NK-92 (cell line): Measurements from ENCODE around the gene PTK6.

Experiments
- DNase-seq: peaks from one replicate; lab custom pipeline; 2025; ENCODE audit not compliant: unreplicated experiment; lab: John Stamatoyannopoulos, UW

Gene PTK6

DNA sequence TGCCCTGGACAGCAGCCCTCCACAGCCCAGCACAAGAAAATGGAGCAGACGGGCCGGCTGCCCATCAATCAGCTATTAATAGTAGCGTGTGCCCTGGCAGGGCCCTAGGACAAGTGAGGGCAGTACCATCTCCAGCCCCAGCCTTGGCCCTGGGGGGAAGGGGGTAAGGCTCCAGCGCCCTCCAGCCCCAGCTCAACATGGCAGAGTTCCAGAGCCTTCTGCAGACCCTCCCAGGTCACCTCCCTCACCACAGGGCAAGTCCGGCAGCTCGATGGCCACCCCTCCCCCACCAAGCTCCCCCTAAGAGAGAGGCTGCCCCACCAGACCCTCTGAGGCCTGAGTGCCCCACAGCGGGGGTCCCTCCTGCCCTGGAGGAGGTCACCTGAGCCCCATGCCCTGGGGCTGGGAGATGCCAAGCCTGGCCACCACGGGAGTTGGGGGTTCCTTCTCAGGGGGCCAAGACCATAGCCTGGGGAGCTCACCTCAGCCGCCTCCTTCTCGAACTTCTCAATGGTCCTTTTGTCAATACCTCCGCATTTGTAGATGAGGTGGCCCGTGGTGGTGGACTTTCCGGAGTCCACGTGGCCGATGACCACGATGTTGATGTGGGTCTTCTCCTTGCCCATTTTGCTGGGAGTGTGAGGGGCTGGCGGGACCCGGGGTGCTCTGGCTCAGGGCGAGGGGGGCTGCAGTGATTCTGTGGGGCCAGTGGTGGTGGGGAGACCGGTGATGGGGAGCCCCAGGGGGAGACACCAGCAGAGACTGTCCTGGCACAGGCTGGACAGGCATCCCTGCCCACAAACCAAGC is 39.8 kb downstream of the PTK6 start:
- DNase-seq = no peak

DNA sequence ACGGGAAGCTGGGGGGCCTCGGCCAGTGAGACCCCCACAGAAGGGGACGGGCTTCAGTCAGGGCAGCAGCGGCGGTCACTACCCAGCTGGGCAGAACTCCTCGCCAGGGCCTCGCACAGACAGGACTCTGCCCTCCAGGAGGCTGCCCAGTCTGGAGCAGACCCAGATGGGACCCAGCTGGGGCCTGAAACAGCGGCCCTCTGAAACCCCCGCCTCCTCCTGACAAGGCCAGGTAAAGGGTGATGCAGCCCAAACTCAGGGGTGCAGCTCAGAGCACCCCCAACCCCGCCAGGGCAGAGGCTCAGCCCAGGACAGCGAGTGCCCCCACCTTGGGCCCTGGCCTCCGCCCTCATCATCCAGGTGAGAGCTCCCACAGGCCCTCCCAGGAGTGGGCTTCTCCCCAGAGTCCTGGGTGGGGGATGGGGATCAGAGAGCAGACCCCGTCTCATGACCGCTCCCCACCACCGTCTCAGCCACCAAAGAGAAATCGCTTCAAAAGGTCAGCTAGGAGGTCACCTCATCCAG is 40.5 kb downstream of the PTK6 start:
- DNase-seq = no peak

DNA sequence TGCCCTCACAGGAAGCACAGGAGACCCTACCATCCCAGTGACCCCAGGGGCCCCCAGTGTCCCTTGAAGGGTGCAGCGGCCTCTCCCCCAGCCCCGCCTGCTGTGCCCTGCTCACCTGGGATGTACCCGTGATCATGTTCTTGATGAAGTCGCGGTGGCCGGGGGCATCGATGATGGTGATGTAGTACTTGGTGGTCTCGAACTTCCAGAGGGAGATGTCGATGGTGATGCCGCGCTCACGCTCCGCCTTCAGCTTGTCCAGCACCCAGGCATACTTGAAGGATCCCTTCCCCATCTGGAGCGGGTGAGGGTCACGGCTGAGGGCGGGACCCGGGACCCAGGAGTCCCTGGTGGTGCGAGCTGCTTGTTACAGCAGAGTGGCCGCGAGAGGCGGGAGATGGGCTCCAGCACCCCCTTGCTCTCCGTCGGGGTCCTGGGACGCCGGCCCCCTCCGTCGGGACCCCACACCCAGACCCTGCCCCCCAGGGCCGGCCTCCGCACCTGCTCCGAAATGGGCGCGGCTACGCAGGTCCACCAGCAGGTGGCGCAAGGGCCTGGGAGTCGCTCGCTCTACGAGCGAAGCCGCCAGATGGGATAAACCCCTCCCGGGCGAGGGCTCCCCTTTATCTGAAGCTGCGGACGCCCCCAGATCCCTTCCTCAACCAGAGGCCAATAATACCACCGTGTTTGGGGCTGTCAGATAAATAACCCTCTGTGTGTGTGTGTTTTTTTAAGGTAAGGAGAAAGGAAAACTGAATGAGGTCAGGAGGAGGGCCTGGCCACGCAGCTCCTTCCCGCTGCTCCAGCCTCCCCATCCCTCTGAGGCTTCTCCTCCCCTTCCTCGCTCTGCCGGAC is 41.2 kb downstream of the PTK6 start:
- DNase-seq = no peak

DNA sequence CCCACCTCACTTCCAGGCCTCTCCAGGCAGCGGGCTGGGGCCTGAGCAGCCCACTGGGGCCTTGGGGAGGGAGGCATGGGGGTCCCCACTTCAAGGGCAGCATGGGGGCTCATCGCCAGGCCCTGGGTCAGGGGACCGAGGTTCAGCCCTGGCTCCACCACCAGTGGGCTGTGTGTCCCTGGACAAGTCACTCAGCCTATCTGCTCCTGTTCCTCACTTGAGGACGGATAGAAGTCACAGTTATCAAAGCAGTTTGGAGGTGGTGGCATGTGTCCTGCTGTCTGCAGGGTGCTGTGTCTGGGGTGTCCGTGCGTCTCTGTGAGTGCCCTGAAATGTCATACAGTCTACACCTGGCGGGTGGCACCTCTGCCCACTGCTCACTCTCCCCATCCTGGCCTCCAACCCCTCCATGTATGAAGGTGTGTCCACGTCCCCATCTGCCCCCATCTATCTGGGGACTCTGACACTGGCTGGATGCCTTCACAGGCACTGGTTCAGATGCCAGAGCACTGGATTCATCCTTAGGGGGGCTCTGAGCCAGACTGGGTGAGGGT is 41.9 kb downstream of the PTK6 start:
- no peak for DNase-seq

DNA sequence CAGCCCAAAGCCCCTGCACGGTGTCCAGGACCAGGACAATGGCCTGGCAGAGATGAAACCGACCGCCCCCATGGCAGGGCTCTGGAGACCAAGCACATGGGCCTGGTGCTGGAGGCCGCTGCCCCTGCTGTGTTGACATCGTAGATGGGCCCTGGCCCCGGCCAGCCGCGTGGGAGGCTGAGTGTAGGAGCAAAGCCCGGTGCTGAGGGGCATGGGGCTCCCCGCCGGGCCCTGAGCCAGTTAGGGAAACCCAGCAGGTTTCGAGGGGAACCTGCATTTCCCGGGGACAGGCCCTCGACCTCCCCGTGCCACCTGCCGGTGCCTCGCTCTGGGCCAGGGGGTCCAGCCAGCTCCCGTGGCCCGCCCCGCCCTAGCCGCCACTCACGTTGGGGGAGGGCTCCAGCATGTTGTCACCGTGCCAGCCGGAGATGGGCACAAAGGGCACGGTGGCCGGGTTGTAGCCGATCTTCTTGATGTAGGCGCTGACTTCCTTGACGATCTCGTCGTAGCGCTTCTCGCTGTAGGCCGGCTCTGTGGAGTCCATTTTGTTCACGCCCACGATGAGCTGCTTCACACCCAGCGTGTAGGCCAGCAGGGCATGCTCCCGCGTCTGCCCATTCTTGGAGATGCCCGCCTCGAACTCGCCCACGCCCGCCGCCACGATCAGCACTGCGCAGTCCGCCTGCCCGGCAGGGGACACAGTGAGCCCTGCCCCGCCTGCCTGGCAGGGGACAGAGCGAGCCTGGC is 42.6 kb downstream of the PTK6 start:
- no peak for DNase-seq

DNA sequence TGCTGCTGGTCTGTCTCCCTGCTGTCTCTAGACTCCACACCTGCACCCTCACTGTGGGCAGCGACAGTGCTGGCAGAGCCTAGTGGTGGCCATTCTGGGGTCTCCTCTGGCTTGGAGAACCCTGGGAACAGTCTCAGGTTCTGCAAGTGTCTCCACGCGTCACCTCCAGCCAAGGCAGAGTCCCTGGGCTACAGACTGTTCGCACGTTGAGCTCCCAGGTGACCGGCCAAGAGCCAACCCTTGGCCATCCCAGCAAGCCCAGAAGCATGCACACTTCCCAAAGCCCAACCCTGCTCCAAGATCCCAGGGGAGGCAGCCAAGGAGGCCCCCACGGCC is 43.1 kb downstream of the PTK6 start:
- no peak for DNase-seq

DNA sequence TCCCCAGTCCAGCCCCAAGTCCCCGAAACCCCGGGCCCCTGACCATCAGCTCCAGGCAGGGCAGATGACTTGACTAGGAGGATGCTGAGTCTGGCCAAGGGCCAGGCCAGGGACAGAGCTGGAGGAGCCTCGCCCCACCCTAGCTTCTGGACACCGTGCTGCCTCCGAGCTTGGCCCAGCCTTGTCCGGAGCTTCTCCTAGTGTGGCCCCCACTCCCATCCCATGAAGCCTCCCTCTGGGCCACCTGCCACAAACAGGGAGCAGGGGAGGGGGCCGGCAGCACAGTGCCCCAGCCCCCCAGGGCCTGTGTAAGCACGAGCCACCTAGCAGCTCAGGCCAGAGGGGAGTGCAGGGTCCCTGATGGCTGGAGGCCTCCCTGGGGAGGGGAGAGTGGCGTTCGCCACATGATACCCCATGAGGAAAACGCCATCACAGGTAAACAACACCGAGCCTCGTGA is 43.6 kb downstream of the PTK6 start:
- DNase-seq = no peak

DNA sequence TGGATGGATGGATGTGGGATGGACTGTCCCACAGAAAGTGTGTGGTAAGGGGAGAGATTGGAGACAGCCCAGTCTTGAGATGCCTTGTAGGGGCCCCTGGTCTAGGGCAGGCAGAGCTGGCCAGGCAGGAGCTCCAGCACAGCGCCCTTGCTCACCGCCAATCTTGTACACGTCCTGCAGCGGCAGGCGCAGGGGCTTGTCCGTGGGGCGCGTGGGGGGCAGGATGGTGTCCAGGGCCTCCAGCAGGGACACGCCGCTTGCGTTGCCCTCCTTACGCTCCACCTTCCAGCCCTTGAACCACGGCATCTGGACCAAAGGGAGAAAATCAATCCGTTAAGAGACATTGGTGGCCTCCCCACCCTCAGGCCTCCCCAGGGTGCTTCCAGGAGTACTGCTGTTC is 44.2 kb downstream of the PTK6 start:
- no peak for DNase-seq

DNA sequence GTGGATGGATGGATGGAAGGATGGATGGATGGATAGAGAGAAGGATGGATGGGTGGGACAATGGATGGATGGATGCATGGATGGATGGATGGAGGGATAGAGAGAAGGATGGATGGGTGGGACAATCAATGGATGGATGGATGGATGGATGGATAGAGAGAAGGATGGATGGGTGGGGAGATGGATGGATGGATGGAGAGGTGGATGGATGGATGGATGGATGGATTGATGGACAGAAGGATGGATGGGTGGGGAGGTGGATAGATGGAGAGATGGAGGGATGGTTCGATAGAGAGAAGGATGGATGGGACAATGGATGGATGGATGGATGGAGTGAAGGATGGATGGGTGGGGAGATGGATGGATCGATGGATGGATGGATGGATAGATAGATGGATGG is 44.7 kb downstream of the PTK6 start:
- no peak for DNase-seq

DNA sequence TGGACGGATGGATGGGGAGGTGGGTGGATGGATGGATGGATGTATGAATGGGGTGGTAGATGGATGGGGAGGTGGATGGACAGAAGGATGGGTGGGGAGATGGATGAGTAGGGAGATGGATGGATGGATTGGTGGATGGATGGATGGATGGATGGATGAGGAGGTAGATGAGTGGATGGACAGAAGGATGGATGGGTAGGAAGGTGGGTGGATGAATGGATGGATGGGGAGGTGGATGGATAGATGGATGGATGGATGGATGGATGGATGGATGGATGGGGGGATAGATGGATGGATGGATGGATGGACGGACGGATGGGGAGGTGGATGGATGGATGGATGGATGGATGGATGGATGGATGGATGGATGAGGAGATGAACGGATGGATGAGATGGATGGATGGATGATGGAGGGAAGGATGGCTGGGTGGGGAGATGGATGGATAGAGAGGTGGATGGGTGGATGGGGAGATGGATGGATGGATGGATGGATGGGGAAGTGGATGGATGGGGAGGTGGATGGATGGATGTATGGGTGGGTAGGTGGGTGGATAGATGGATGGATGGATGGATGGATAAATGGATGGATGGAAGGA is 45.4 kb downstream of the PTK6 start:
- DNase-seq = no peak

DNA sequence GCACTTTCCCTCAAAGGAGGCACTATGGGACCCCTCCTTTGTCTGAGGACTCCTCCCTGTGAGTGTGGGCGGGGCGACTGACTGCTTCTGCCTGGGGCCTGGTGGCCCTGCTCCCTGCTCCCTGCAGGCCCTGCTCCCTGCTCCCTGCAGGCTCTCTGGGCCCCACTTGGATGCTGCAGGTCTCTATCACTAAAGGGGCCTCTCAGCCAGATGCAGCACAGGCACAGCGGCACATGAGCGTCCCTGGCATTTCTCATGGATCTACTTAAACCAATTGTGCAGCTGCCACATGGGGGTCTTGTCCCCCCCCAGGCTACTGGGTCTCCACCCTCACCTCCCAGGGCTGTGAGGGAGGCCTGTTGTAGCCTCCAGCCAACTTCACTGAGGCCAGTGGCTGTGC is 46.1 kb downstream of the PTK6 start:
- no peak for DNase-seq

DNA sequence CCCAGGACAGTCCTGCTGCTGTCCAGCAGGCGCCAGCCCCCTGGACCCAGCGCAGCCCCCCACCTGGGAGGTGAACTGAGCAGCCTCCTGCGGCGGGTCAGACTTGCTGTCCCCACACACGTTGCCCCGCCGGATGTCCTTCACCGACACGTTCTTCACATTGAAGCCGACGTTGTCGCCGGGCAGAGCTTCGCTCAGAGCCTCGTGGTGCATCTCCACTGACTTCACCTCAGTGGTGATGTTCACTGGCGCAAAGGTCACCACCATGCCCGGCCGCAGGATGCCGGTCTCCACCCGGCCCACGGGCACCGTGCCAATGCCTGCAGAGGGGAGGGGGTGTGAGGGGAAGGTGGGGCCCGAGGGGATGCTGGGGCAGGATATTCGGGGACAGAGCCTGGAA is 46.8 kb downstream of the PTK6 start:
- DNase-seq = no peak

DNA sequence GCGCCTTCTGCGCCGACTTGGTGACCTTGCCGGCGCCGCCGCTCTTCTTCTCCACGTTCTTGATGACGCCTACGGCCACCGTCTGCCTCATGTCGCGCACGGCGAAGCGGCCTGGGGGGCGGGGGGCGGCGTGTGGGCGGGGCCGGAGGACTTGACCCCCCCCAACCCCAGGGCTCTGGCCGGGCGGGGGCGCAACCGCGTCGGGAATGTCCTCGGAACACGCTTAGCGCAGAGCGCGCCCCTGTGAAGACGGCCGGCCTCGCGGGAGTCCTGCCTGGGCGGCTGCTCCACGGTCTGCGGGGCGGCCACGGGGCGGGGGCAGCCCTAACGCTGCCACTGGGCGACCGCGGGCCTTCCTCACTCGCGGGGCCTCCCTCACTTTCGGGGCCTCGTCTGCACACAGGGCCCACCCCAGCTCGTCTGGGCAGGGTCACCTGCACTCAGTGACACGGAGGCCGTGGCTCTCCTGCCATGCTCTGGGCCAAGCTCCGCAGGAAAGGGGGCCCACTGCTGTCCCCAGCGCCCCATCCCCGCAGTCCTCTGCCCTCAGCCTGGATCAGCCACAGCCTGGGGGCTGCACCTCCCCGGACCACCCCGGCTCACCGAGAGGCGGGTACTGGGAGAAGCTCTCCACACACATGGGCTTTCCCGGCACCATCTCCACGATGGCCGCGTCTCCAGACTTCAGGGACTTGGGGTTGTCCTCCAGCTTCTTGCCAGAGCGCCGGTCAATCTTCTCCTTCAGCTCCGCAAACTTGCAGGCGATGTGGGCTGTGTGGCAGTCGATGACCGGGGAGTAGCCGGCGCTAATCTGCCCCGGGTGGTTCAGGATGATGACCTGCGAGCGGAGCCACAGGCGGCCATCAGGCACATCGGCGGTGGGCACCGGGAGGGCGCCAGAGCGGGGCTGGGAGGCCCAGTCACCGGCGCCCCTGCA is 48.6 kb downstream of the PTK6 start:
- no peak for DNase-seq

DNA sequence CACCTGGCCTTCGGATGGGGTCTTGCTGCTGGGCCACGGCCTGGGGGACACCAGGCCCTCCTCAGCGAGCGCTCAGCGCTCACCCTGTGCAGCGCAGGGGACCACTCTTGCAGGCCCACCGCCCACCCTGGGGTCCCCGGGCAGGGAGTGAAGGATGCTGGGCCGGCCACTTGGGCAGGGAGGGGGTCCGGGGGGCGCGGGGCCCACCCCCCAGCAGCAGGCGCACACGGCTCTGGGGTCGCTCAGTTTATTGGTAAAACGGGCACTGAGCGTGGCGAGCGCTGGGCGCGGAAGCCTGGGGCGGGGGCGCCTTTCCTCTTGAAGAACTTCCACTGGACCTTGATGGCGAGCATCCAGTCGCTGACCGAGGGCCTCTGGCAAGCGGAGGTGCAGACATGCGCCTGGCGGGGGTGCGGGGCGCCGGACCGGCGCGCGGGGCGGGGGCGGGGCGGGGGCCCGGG is 49.4 kb downstream of the PTK6 start:
- no peak for DNase-seq

DNA sequence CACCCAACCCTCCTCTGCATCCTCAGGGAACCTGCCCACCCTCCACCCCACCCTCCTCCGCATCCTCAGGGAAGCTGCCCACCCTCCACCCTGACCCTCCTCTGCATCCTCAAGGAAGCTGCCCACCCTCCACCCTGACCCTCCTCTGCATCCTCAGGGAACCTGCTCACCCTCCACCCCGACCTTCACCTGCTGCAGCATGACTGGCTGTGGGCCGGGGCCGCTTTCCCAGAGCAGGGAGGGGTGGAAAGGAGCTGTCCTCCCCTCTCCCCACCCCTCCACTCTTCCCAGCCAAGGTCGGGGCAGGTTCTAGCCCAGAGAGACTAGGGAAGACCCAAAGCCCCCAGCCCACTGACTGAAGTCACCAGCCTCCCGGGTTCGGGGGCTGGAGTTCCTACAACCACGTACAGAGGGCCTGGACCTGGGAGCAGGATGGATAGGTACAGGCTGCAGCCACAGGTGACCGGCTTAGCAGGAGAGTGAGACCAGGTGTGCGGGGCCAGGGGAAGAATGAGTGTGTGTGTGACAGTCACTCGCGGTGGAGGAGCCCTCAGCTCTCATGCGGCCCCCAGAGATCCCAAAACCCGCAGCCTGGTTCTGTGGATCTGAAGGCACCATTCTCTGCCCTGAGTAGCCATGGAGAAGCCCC is 49.9 kb downstream of the PTK6 start:
- no peak for DNase-seq

DNA sequence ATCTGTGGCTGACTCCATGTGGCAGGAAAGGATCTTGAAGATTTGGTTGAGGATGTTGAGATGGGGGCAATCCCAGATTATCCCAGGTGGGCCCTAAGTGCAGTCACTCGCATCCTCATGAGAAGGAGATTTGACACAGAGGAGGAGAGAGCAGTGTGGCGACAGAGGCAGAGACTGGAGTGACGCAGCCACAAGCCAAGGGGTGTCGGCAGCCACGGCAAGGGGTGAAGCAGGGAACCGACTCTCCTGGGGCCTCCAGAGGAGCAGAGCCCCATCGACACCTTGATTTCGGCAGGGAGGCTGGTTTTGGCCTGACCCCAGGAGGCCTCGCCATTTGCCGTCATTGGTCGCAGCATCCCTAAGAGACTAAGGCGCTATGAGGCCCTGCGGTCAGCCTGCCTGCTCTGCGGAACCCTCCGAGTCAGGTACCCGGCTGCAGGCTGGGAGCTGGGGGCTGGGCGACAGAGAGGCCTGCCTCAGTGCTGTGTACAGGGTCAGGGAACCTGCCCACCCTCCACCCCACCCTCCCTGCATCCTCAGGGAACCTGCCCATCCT is 50.8 kb downstream of the PTK6 start:
- no peak for DNase-seq

DNA sequence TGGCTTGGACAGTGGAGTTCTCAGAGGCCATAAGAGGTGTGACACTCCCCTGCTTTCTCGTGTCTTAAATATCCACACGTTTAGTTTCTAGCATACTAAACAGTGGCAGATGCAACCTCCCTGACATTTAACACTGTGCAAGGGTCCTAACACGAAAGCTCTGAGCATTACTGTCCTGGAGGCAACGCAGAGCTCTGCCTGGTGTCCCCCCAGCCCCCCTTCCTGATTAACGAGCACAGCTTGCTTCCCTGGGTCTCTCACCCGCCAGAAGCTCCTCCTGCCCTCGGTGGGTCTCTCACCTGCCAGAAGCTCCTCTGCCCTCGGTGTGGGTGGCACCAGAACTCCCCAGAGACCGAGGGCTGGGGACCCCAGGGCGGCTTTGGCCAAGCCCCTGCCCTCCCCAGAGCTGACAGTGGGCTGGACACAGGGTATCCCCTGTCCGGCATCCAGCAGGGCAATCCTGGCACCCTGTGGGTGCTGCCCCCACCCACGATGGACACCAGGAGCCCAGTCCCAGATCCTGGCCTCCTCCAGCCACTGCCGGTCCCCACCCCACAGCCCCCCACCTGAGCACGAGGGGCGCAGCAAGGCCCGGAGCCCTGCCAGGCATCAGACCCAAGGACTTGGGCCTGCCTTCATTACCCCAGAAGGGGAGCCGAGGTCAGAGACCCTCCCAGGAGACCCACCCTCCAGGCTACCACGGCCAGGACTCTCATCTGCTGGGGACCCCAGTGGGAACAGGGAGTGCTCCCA is 52.3 kb downstream of the PTK6 start:
- no peak for DNase-seq

DNA sequence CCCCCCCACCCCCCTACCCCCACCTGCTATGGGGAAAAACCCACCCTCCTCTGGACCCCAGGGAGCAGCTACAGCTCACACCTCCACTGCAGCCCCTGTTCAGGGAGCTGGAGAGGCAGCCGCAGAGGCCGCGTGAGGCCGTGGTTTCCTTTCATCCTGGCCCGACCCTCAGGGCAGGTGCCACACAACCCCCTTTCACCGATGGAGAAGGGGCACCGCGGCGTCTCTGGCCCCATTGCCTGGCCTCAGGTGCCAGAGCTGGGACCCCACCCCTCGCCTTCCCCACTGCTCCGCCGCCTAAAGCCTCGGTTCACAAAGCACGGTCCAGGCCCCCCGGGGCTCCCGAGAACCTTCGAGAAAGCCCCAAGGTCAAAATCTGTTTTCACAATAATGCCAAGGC is 52.9 kb downstream of the PTK6 start:
- DNase-seq = no peak
